Stimulated activated CD8-positive, alpha-beta memory T cell treated with anti-CD3 and anti-CD28 coated beads, Interleukin-15, amount 100 ng/mL, for 24 hours (primary cell): ENCODE results near the gene DMAP1.
"Not testable (repeated sequence)": the region's sequence is repeated elsewhere in the genome, so short reads cannot be mapped to it uniquely, and the experiment has no call there.

Experiments
- DNase-seq: peaks from one replicate; pipeline ENCODE4 v3.0.0-alpha.2; 2020; ENCODE audit warnings: low read depth

Gene DMAP1

GRCh38 chr1:44213222-44214112, at the start of gene DMAP1:
DMAP1 (plus strand) TSS chr1:44213471; CDS start chr1:44213754, 283 bp downstream.
- peak; percentile 78 for DNase-seq

- DNase-seq, result no peak
Observed at GRCh38 chr1:44168520-44169098, 44.7 kb upstream of the DMAP1 start.

GRCh38 chr1:44170281-44170823, 42.9 kb upstream of the DMAP1 start:
- DNase-seq, result no peak

GRCh38 chr1:44174630-44175029, 38.6 kb upstream of the DMAP1 start:
- no peak for DNase-seq

GRCh38 chr1:44200336-44200735, 12.9 kb upstream of the DMAP1 start:
- no peak for DNase-seq

- DNase-seq, result not testable (repeated sequence)
Observed at GRCh38 chr1:44206545-44206944, 6.7 kb upstream of the DMAP1 start.

- no peak for DNase-seq
Observed at GRCh38 chr1:44208226-44208625, 5.0 kb upstream of the DMAP1 start.

GRCh38 chr1:44210595-44210994, 2.7 kb upstream of the DMAP1 start:
- no peak for DNase-seq

GRCh38 chr1:44212355-44213221, 683 bp upstream of the DMAP1 start:
- DNase-seq, result no peak

- peak; percentile 57 for DNase-seq
Observed at GRCh38 chr1:44217809-44218410, 4.6 kb downstream of the DMAP1 start.

GRCh38 chr1:44218503-44219300, 5.4 kb downstream of the DMAP1 start:
- no peak for DNase-seq

GRCh38 chr1:44219301-44219626, 6.0 kb downstream of the DMAP1 start:
- DNase-seq, result no peak

- DNase-seq, result no peak
Observed at GRCh38 chr1:44220001-44220751, 6.9 kb downstream of the DMAP1 start.

- DNase-seq, result no peak
Observed at GRCh38 chr1:44220755-44221154, 7.5 kb downstream of the DMAP1 start.

GRCh38 chr1:44221769-44222168, 8.5 kb downstream of the DMAP1 start:
- no peak for DNase-seq

- no peak for DNase-seq
Observed at GRCh38 chr1:44222397-44223186, 9.3 kb downstream of the DMAP1 start.

GRCh38 chr1:44223187-44223610, 9.9 kb downstream of the DMAP1 start:
- DNase-seq, result no peak

- no peak for DNase-seq
Observed at GRCh38 chr1:44225761-44226160, 12.5 kb downstream of the DMAP1 start.

- no peak for DNase-seq
Observed at GRCh38 chr1:44227211-44227610, 13.9 kb downstream of the DMAP1 start.

- no peak for DNase-seq
Observed at GRCh38 chr1:44228218-44228617, 14.9 kb downstream of the DMAP1 start.
